Stimulated activated naive CD8-positive, alpha-beta T cell treated with anti-CD3 and anti-CD28 coated beads, Interleukin-15, Interleukin-2, amounts not matched to agents 100 U/mL and 50 U/mL, for 24 hours (primary cell): ENCODE data around the gene DGKG.

ENCODE experiments used
- ATAC-seq: fragments of 150-1000 bp; cut with Tn5 transposase; one replicate; pipeline ENCODE4 v1.10.0; 2021
- DNase-seq: peaks from one replicate; pipeline ENCODE4 v3.0.0; 2021

DGKG gene

GRCh38 chr3:186209810-186210752 lies 152.0 kb downstream of the DGKG start:
- peak; percentile 23 for DNase-seq
- ATAC-seq: peak; percentile 48

GRCh38 chr3:186208296-186208989 lies 153.6 kb downstream of the DGKG start:
- DNase-seq: no peak
- ATAC-seq: no peak

GRCh38 chr3:186207515-186207914 lies 154.5 kb downstream of the DGKG start:
- DNase-seq: no peak
- no peak for ATAC-seq

GRCh38 chr3:186200726-186201125 lies 161.3 kb downstream of the DGKG start:
- ATAC-seq (no peak), DNase-seq (no peak)

GRCh38 chr3:186198442-186198841 lies 163.6 kb downstream of the DGKG start:
- ATAC-seq (no peak), DNase-seq (no peak)

- DNase-seq (no peak), ATAC-seq (no peak)
Observed at GRCh38 chr3:186194451-186194811, 167.6 kb downstream of the DGKG start.

GRCh38 chr3:186193534-186194450 lies 168.2 kb downstream of the DGKG start:
- DNase-seq (peak; percentile 12), ATAC-seq (no peak)

- DNase-seq (no peak), ATAC-seq (no peak)
Observed at GRCh38 chr3:186192823-186193222, 169.2 kb downstream of the DGKG start.

- no peak for ATAC-seq
- no peak for DNase-seq
Observed at GRCh38 chr3:186189492-186189891, 172.5 kb downstream of the DGKG start.

GRCh38 chr3:186187401-186188275 lies 174.4 kb downstream of the DGKG start:
- DNase-seq: no peak
- no peak for ATAC-seq

GRCh38 chr3:186185194-186185787 lies 176.7 kb downstream of the DGKG start:
- ATAC-seq: peak; percentile 64

GRCh38 chr3:186184021-186184420 lies 178.0 kb downstream of the DGKG start:
- no peak for ATAC-seq

More at GRCh38 chr3:186185194-186185787, 176.7 kb downstream of the DGKG start:
- peak; percentile 11 for DNase-seq

GRCh38 chr3:186182850-186183249 lies 179.2 kb downstream of the DGKG start:
- no peak for ATAC-seq
- no peak for DNase-seq

More at GRCh38 chr3:186184021-186184420, 178.0 kb downstream of the DGKG start:
- DNase-seq: no peak

- no peak for DNase-seq
- no peak for ATAC-seq
Observed at GRCh38 chr3:186181901-186182300, 180.1 kb downstream of the DGKG start.

GRCh38 chr3:186180891-186181481 lies 181.0 kb downstream of the DGKG start:
- DNase-seq (no peak), ATAC-seq (peak; percentile 8)

- ATAC-seq (peak; percentile 12), DNase-seq (no peak)
Observed at GRCh38 chr3:186180151-186180550, 181.9 kb downstream of the DGKG start.

- DNase-seq (no peak), ATAC-seq (no peak)
Observed at GRCh38 chr3:186178412-186178811, 183.6 kb downstream of the DGKG start.

GRCh38 chr3:186176373-186176990 lies 185.6 kb downstream of the DGKG start:
- no peak for ATAC-seq

GRCh38 chr3:186173224-186173815 lies 188.7 kb downstream of the DGKG start:
- no peak for ATAC-seq
- no peak for DNase-seq

More at GRCh38 chr3:186176373-186176990, 185.6 kb downstream of the DGKG start:
- DNase-seq: no peak
